MCF 10A (cell line): ENCODE measurements around the gene ZMYND11. TPM values are rescaled to one million over a fixed set of nuclear protein-coding genes. Genes with fewer than 3 reads are reported as not detected.
"Not testable (repeated sequence)": the region's sequence is repeated elsewhere in the genome, so short reads cannot be mapped to it uniquely, and the experiment has no call there.

Experiments
- BruUV-seq: library from RNA; stranded (reverse); fragments of 400-500 nt; replicated peaks from 2 replicates; lab custom pipeline; 2021; lab: Mats Ljungman, UMichigan
- CTCF ChIA-PET: fragments of 300-600 bp; sonication (Branson Sonifier 250); formaldehyde crosslinking; extraction: SDS; loops from one replicate; lab custom pipeline; 2021; ENCODE audit warnings: antibody characterized with exemption, inconsistent platforms; lab: Yijun Ruan, JAX
- POLR2A ChIA-PET: fragments of 300-600, 350-650 bp; sonication (Branson Sonifier 250); formaldehyde crosslinking; extraction: SDS; loops from one replicate; lab custom pipeline; 2020; ENCODE audit warnings: antibody characterized with exemption, inconsistent platforms; lab: Yijun Ruan, JAX
- DNase-seq: peaks from one replicate; pipeline ENCODE4 v3.0.0-alpha.2; 2018; ENCODE audit not compliant: unreplicated experiment
- H3K27ac Mint-ChIP-seq: one replicate; pipeline ENCODE4 v1.8.0; 2022; ENCODE audit warnings: mild to moderate bottlenecking, low read depth, mixed read lengths; ENCODE audit not compliant: unreplicated experiment
- H3K27me3 Mint-ChIP-seq: one replicate; pipeline ENCODE4 v1.8.0; 2022; ENCODE audit warnings: mixed read lengths; ENCODE audit not compliant: insufficient read depth, unreplicated experiment
- H3K36me3 Mint-ChIP-seq: one replicate; pipeline ENCODE4 v1.8.0; 2022; ENCODE audit warnings: mild to moderate bottlenecking, moderate library complexity, mixed read lengths; ENCODE audit not compliant: insufficient read depth, unreplicated experiment
- H3K4me1 Mint-ChIP-seq: one replicate; pipeline ENCODE4 v1.8.0; 2022; ENCODE audit warnings: mixed read lengths; ENCODE audit not compliant: insufficient read depth, unreplicated experiment
- H3K4me3 Mint-ChIP-seq: one replicate; pipeline ENCODE4 v1.8.0; 2022; ENCODE audit warnings: mild to moderate bottlenecking, moderate library complexity, mixed read lengths; ENCODE audit not compliant: unreplicated experiment
- H3K9me3 Mint-ChIP-seq: one replicate; pipeline ENCODE4 v1.8.0; 2022; ENCODE audit warnings: mixed read lengths; ENCODE audit not compliant: unreplicated experiment
- intact Hi-C: fragments of 100-400 bp; cut with micrococcal nuclease; formaldehyde crosslinking; loops from 2 replicates; pipeline ENCODE4 v1.14.1; 2022
- total RNA-seq: library from RNA; stranded (reverse); gene quantifications from 2 replicates; pipeline ENCODE4 v1.2.3, GENCODE V29; 2022
- TF ChIP-seq, protein P1 (sequence below): fragments of 200-600 bp; IDR thresholded peaks from one replicate; pipeline ENCODE4 v1.8.0; 2022; ENCODE audit warnings: antibody characterized with exemption, mild to moderate bottlenecking; ENCODE audit not compliant: unreplicated experiment

The ZMYND11 gene
- total RNA-seq, 1 experiment from 2014 or later: 70.4 TPM

DNA sequence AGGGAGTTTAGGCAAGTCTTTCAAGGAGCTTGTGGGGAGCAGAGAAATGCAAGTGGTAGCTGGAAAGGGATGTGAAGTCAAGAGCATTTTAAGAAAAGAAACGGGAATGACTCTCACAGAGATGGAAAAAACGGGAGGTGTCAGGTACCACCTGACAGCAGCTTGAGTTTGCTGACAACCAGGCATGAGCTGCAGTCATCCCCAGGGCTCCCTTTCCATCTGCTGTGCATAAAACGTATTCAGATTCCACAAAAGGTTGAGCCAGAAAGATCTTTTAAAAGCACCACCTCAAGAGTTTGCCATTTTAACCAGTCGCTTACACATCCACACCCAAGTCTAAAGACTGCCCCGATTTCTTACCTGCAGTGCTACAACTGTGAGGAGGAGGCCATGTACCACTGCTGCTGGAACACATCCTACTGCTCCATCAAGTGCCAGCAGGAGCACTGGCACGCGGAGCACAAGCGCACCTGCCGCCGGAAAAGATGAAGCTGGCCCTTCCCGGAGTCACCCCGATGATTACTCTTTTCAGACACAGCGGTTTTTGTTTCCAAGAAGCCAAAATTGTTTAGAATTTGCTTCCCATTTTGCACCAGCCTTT, 116.8 kb downstream of the ZMYND11 start:
- H3K27ac Mint-ChIP-seq: peak overlapping the region; percentile 7
- TF ChIP-seq, protein P1, sequence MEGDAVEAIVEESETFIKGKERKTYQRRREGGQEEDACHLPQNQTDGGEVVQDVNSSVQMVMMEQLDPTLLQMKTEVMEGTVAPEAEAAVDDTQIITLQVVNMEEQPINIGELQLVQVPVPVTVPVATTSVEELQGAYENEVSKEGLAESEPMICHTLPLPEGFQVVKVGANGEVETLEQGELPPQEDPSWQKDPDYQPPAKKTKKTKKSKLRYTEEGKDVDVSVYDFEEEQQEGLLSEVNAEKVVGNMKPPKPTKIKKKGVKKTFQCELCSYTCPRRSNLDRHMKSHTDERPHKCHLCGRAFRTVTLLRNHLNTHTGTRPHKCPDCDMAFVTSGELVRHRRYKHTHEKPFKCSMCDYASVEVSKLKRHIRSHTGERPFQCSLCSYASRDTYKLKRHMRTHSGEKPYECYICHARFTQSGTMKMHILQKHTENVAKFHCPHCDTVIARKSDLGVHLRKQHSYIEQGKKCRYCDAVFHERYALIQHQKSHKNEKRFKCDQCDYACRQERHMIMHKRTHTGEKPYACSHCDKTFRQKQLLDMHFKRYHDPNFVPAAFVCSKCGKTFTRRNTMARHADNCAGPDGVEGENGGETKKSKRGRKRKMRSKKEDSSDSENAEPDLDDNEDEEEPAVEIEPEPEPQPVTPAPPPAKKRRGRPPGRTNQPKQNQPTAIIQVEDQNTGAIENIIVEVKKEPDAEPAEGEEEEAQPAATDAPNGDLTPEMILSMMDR: no peak
- POLR2A ChIA-PET: no interaction called here
- CTCF ChIA-PET: interaction anchor here (0.8 kb wide), 1 partner anchor 722 kb away, joined by 3 read pairs; no protein-coding TSS in a partner anchor
- no peaks in the 10 kb centered on the region for H3K27me3 Mint-ChIP-seq
- H3K4me3 Mint-ChIP-seq: no peak overlapping the region
- no peak for DNase-seq
- no peaks in the 10 kb centered on the region for H3K9me3 Mint-ChIP-seq
- intact Hi-C loops: no loop called here
- BruUV-seq: no TSS peak
- H3K4me1 Mint-ChIP-seq: peaks cover 6% of the 10 kb centered on the region
- peaks cover 62% of the 10 kb centered on the region for H3K36me3 Mint-ChIP-seq

DNA sequence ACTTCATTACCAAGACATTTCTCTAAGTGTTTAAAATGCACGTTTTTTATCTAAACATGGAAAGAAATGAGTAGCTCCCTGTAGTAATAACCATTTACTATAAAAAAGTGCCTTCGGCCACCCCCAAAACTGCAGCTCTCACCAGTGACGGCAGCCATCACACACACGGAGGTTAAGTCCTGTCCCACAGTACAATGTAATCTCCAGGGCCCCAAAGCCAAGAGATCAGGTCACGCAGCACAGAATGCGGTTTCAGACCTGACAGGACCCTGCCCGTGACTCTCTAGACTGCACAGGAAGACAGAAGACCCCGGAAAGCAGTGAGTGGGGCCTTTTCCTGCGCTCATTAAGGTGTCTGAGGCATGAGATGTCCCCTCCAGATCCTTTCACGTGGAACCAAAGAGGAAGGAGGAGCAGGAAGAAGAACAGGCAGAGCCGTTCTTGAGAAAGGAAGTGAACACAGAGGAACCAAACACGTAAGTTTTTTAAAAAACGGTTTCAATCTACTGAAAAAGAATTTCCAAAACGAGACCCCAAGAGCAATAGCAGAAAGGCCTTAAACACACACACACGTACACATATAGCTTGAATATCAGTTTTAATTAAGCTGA, 125.7 kb downstream of the ZMYND11 start:
- BruUV-seq: no TSS peak
- TF ChIP-seq, protein P1: no peak
- ChIA-PET CTCF (no interaction called here), POLR2A (no interaction called here)
- Mint-ChIP-seq H3K27ac (no peak overlapping the region), H3K4me1 (peaks cover 9% of the 10 kb centered on the region), H3K27me3 (no peaks in the 10 kb centered on the region), H3K36me3 (no peaks in the 10 kb centered on the region), H3K4me3 (no peak overlapping the region), H3K9me3 (peaks cover 12% of the 10 kb centered on the region)
- intact Hi-C loops: no loop called here
- DNase-seq: no peak

DNA sequence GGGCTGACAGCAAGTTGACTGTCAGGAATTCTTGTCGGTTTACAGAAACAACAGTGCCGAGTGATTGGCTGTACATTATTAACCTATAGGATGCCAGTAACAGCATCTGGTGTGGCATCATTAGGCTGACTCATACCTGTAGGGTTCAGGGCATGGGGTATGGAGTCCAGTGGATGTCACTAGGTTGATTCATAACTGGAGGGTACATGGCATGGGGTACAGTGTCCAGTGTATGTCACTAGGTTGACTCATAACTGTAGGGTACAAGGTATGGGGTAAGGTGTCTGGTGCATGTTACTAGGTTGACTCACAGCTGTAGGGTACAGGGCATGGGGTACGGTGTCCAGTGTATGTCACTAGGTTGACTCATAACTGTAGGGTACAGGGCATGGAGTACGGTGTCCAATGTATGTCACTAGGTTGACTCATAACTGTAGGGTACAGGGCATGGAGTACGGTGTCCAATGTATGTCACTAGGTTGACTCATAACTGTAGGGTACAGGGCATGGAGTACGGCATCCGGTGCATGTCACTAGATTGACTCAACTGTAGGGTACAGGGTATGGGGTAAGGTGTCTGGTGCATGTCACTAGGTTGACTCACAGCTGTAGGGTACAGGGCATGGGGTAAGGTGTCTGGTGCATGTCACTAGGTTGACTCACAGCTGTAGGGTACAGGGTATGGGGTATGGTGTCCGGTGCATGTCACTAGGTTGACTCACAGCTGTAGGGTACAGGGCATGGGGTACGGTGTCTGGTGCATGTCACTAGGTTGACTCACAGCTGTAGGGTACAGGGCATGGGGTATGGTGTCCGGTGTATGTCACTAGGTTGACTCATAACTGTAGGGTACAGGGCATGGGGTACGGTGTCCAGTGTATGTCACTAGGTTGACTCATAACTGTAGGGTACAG, 129.2 kb downstream of the ZMYND11 start:
- POLR2A ChIA-PET, intact Hi-C loops, H3K27me3 Mint-ChIP-seq, H3K4me3 Mint-ChIP-seq, BruUV-seq, H3K36me3 Mint-ChIP-seq, CTCF ChIA-PET: not testable (repeated sequence)
- peaks cover 12% of the 10 kb centered on the region for H3K4me1 Mint-ChIP-seq
- H3K9me3 Mint-ChIP-seq: peaks cover 12% of the 10 kb centered on the region
- peak; percentile 11 for DNase-seq
- H3K27ac Mint-ChIP-seq: peak overlapping the region; percentile 22

DNA sequence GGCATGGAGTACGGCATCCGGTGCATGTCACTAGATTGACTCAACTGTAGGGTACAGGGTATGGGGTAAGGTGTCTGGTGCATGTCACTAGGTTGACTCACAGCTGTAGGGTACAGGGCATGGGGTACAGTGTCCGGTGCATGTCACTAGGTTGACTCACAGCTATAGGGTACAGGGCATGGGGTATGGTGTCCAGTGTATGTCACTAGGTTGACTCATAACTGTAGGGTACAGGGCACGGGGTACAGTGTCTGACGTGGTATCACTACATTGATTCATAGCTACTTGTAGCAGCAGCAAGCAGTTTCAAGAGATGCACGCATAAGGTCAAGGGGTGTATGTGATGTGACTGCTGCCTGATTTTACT, 129.8 kb downstream of the ZMYND11 start:
- POLR2A ChIA-PET, H3K36me3 Mint-ChIP-seq, CTCF ChIA-PET: not testable (repeated sequence)

DNA sequence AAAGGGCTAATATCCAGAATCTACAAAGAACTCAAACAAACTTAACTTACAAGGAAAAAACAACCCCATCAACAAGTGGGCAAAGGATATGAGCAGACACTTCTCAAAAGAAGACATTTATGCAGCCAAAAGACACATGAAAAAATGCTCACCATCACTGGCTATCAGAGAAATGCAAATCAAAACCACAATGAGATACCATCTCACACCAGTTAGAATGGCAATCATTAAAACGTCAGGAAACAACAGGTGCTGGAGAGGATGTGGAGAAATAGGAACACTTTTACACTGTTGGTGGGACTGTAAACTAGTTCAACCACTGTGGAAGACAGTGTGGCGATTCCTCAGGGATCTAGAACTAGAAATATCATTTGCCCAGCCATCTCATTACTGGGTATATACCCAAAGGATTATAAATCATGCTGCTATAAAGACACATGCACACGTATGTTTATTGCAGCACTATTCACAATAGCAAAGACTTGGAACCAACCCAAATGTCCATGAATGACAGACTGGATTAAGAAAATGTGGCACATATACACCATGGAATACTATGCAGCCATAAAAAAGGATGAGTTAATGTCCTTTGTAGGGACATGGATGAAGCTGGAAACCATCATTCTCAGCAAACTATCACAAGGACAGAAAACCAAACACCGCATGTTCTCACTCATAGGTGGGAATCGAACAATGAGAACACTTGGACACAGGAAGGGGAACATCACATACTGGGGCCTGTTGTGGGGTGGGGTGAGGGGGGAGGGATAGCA, 130.7 kb downstream of the ZMYND11 start:
- intact Hi-C loops, BruUV-seq, H3K36me3 Mint-ChIP-seq, CTCF ChIA-PET, H3K27me3 Mint-ChIP-seq, H3K4me3 Mint-ChIP-seq, H3K27ac Mint-ChIP-seq, DNase-seq, POLR2A ChIA-PET: not testable (repeated sequence)
- H3K9me3 Mint-ChIP-seq: peaks cover 12% of the 10 kb centered on the region
- peaks cover 12% of the 10 kb centered on the region for H3K4me1 Mint-ChIP-seq

More for the DNA sequence above, 129.8 kb downstream of the ZMYND11 start:
- H3K9me3 Mint-ChIP-seq: peaks cover 12% of the 10 kb centered on the region
- H3K27me3 Mint-ChIP-seq, H3K27ac Mint-ChIP-seq, BruUV-seq, intact Hi-C loops, H3K4me3 Mint-ChIP-seq: not testable (repeated sequence)
- peaks cover 12% of the 10 kb centered on the region for H3K4me1 Mint-ChIP-seq
- DNase-seq: peak; percentile 31
